NCI-H2196 treated with DMSO at 0.1 percent for 48 hours (cell line): ENCODE results near the gene SCRT2.
"Not testable (repeated sequence)": the region's sequence is repeated elsewhere in the genome, so short reads cannot be mapped to it uniquely, and the experiment has no call there.

Experiments
- DNase-seq: peaks from one replicate; lab custom pipeline; 2025; ENCODE audit not compliant: unreplicated experiment; lab: John Stamatoyannopoulos, UW

SCRT2 gene

GRCh38 chr20:653110-653589 lies 22.5 kb downstream of the SCRT2 start, which contains the start of gene SRXN1:
Gene SRXN1, minus strand, starts transcription at chr20:653200. Its CDS starts 15 bp downstream, at chr20:653185.
- DNase-seq: peak; percentile 55

GRCh38 chr20:652615-653109 lies 22.9 kb downstream of the SCRT2 start:
- DNase-seq: no peak

GRCh38 chr20:651713-652614 lies 23.6 kb downstream of the SCRT2 start:
- no peak for DNase-seq

GRCh38 chr20:650954-651353 lies 24.6 kb downstream of the SCRT2 start:
- no peak for DNase-seq

GRCh38 chr20:650281-650680 lies 25.3 kb downstream of the SCRT2 start:
- no peak for DNase-seq

- DNase-seq: no peak
These were observed 28.1 kb downstream of the SCRT2 start for GRCh38 chr20:647479-648019.

GRCh38 chr20:646868-647233 lies 28.8 kb downstream of the SCRT2 start:
- no peak for DNase-seq

GRCh38 chr20:646107-646867 lies 29.3 kb downstream of the SCRT2 start:
- DNase-seq: no peak

- DNase-seq: peak; percentile 45
These were observed 30.1 kb downstream of the SCRT2 start for GRCh38 chr20:645318-646106.

GRCh38 chr20:644692-645317 lies 30.8 kb downstream of the SCRT2 start:
- DNase-seq: no peak

GRCh38 chr20:642398-643174 lies 33.0 kb downstream of the SCRT2 start:
- no peak for DNase-seq

- not testable (repeated sequence) for DNase-seq
These were observed 33.6 kb downstream of the SCRT2 start for GRCh38 chr20:642013-642397.

- DNase-seq: no peak
These were observed 34.1 kb downstream of the SCRT2 start for GRCh38 chr20:641516-641875.

GRCh38 chr20:640674-641515 lies 34.7 kb downstream of the SCRT2 start:
- no peak for DNase-seq

GRCh38 chr20:638579-638978 lies 37.0 kb downstream of the SCRT2 start:
- no peak for DNase-seq

- DNase-seq: no peak
These were observed 38.0 kb downstream of the SCRT2 start for GRCh38 chr20:637559-637958.

- no peak for DNase-seq
These were observed 39.7 kb downstream of the SCRT2 start for GRCh38 chr20:635893-636338.

- no peak for DNase-seq
These were observed 40.3 kb downstream of the SCRT2 start for GRCh38 chr20:635028-635892.
